OCI-LY7 (cell line): Measurements from ENCODE around the gene CNIH2.

Experiments used
- EZH2phosphoT487 ChIP-seq: fragments of 200-600 bp; sonication (generic); IDR thresholded peaks from 2 replicates; pipeline ENCODE4 v1.6.1; 2018; ENCODE audit warnings: low read depth, borderline replicate concordance, mild to moderate bottlenecking, mixed run types, antibody characterized with exemption, low read length, moderate library complexity, mixed read lengths
- TF ChIP-seq, protein P1 (sequence below): fragments of 200-600 bp; sonication (generic); conservative IDR thresholded peaks from 2 replicates; pipeline ENCODE4 v1.5.1; 2014; ENCODE audit warnings: mild to moderate bottlenecking, antibody characterized with exemption, low read length, moderate library complexity, mixed read lengths

DNA sequence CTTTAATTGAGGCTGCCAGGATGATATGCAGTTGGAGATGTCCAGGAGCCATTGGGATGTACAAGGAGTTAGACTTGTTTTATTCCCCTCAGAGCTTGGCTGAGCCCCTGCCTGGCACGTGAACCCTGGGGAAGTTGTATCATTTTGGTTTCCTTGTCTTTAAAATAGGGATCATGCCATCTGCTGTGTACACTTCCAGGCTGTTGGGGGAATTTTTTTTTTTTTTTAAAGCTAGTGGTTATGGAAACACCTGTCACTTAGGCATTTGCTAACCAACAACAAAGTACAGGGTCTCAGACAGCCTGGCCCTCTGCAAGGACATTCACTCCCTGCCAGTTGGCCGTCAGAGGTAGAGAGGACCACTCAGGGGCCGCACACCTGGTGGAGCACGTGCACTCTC is 18.0 kb upstream of the CNIH2 start:
- TF ChIP-seq, protein P1, sequence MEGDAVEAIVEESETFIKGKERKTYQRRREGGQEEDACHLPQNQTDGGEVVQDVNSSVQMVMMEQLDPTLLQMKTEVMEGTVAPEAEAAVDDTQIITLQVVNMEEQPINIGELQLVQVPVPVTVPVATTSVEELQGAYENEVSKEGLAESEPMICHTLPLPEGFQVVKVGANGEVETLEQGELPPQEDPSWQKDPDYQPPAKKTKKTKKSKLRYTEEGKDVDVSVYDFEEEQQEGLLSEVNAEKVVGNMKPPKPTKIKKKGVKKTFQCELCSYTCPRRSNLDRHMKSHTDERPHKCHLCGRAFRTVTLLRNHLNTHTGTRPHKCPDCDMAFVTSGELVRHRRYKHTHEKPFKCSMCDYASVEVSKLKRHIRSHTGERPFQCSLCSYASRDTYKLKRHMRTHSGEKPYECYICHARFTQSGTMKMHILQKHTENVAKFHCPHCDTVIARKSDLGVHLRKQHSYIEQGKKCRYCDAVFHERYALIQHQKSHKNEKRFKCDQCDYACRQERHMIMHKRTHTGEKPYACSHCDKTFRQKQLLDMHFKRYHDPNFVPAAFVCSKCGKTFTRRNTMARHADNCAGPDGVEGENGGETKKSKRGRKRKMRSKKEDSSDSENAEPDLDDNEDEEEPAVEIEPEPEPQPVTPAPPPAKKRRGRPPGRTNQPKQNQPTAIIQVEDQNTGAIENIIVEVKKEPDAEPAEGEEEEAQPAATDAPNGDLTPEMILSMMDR, result no peak
- no peak for TF ChIP-seq EZH2phosphoT487
